ENCODE data around the gene MESP2. TPM values are rescaled to one million over a fixed set of nuclear protein-coding genes. Genes with fewer than 3 reads are reported as not detected.

MESP2 gene
- total and polyA plus RNA-seq, 4 donors, result 0.03 TPM; not detected in 3

DNA sequence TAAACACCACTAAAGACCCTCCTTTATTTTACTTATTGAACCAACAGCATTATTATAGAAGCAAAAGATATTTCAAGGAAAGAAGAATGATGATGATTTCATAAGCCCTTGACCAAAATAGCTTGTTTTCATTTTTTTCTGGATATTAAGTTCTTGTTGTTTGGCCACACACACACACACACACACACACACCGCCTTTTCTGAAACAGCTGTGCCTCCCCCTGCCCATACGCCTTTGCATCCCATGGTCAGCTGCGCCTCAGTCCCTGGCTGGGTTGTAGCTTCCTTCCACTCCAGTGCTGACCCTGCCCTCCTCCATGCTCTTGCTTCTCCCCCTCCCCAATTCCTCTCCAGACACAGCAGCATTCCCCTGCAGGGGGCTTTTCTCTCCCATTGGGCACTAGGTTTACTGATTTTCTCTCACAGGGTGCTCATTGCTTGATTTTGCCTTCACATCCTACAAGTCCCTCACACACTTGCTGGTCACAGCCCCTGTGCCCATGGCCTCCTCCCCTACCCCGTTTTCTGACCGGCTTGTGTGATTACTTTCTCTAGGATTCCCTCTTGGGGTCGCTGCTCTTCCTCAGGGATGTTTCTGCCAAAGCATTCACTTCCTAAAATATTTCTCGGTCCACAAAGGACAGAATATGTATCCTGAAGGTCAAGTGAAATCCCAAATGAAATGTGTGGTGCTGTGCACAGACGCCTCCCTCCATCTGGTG is 43.5 kb upstream of the MESP2 start:
- TF ChIP-seq HNF4G (IDR thresholded peaks at IDR 0.05) (no peak), SP1 (IDR thresholded peaks at IDR 0.05) (no peak), FOXA2 (IDR thresholded peaks at IDR 0.05) (no peak), EGR1 (IDR thresholded peaks at IDR 0.05; ENCODE audit: low read depth in 2 of 2) (no peak), RXRA (IDR thresholded peaks at IDR 0.05) (no peak), HNF4A (conservative IDR thresholded peaks at IDR 0.05) (no peak), YY1 (IDR thresholded peaks at IDR 0.05) (no peak), NR2F2 (IDR thresholded peaks at IDR 0.05) (no peak), FOXA1 (IDR thresholded peaks at IDR 0.05) (no peak), TAF1 (conservative IDR thresholded peaks at IDR 0.05) (no peak), JUND (IDR thresholded peaks at IDR 0.05) (no peak), RAD21 (IDR thresholded peaks at IDR 0.05) (no peak)
- TF ChIP-seq, protein P1, sequence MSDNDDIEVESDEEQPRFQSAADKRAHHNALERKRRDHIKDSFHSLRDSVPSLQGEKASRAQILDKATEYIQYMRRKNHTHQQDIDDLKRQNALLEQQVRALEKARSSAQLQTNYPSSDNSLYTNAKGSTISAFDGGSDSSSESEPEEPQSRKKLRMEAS (IDR thresholded peaks at IDR 0.05), result no peak
- TF ChIP-seq, protein P2, sequence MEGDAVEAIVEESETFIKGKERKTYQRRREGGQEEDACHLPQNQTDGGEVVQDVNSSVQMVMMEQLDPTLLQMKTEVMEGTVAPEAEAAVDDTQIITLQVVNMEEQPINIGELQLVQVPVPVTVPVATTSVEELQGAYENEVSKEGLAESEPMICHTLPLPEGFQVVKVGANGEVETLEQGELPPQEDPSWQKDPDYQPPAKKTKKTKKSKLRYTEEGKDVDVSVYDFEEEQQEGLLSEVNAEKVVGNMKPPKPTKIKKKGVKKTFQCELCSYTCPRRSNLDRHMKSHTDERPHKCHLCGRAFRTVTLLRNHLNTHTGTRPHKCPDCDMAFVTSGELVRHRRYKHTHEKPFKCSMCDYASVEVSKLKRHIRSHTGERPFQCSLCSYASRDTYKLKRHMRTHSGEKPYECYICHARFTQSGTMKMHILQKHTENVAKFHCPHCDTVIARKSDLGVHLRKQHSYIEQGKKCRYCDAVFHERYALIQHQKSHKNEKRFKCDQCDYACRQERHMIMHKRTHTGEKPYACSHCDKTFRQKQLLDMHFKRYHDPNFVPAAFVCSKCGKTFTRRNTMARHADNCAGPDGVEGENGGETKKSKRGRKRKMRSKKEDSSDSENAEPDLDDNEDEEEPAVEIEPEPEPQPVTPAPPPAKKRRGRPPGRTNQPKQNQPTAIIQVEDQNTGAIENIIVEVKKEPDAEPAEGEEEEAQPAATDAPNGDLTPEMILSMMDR (IDR thresholded peaks at IDR 0.05; ENCODE audit: low read depth, low read length, missing input control), result no peak
- TF ChIP-seq, protein P3, sequence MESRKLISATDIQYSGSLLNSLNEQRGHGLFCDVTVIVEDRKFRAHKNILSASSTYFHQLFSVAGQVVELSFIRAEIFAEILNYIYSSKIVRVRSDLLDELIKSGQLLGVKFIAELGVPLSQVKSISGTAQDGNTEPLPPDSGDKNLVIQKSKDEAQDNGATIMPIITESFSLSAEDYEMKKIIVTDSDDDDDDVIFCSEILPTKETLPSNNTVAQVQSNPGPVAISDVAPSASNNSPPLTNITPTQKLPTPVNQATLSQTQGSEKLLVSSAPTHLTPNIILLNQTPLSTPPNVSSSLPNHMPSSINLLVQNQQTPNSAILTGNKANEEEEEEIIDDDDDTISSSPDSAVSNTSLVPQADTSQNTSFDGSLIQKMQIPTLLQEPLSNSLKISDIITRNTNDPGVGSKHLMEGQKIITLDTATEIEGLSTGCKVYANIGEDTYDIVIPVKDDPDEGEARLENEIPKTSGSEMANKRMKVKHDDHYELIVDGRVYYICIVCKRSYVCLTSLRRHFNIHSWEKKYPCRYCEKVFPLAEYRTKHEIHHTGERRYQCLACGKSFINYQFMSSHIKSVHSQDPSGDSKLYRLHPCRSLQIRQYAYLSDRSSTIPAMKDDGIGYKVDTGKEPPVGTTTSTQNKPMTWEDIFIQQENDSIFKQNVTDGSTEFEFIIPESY (IDR thresholded peaks at IDR 0.05), result no peak
- TF ChIP-seq, protein P4, sequence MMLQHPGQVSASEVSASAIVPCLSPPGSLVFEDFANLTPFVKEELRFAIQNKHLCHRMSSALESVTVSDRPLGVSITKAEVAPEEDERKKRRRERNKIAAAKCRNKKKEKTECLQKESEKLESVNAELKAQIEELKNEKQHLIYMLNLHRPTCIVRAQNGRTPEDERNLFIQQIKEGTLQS (IDR thresholded peaks at IDR 0.05), result no peak
- Histone ChIP-seq H3K9ac (ENCODE audit: low read depth in 1 of 2, low read length in 2 of 2) (no peak overlapping the region), H3K36me3 (ENCODE audit: control insufficient read depth in 4 of 4, insufficient read depth in 3 of 4, low read depth in 1 of 4, low read length in 3 of 4) (no peaks in the 10 kb centered on the region), H3K27ac (ENCODE audit: low read depth in 1 of 2, low read length in 2 of 2) (no peak overlapping the region), H3K27me3 (ENCODE audit: control insufficient read depth in 4 of 4, insufficient read depth in 4 of 4, low read length in 3 of 4) (no peaks in the 10 kb centered on the region), H3K4me1 (ENCODE audit: control insufficient read depth in 4 of 4, insufficient read depth in 4 of 4, low read length in 3 of 4) (no peaks in the 10 kb centered on the region), H3K9me3 (ENCODE audit: control insufficient read depth in 4 of 4, low read length in 3 of 4) (no peaks in the 10 kb centered on the region), H3K4me3 (ENCODE audit: low read depth in 1 of 3, low read length in 3 of 3) (no peak overlapping the region)
- no peak for DNase-seq (ENCODE audit: low spot score)
- WGBS, result 75% methylated on average over 8 of the region's 8 CpGs

DNA sequence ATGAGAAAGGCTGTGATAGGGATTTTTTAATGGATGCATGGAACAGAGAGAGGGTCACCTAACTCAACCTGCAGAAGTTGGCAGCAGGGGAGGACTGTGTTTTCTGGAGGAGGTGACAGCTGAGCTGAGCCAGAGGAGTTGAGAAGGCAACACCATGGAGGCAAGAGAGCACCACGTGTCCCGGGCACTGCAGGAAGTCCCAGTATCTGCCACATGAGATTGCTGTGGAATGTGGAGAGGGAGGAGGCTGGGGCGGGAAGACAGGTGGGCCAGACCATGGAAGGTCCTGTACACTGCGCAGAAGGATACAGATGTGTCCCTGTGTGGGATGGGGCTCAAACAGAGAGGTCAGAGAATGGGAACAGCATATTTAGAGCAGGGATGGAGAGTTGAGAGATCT is 40.4 kb upstream of the MESP2 start:
- no peak for DNase-seq (ENCODE audit: low spot score)
- peaks cover 0 to 3% (median 0%) of the 10 kb centered on the region in 4 donors for H3K4me1 ChIP-seq (ENCODE audit: control insufficient read depth in 4 of 4, insufficient read depth in 4 of 4, low read length in 3 of 4)
- no peaks in the 10 kb centered on the region for H3K9me3 ChIP-seq (ENCODE audit: control insufficient read depth in 4 of 4, low read length in 3 of 4)
- H3K9ac ChIP-seq (ENCODE audit: low read depth in 1 of 2, low read length in 2 of 2), result no peak overlapping the region
- no peaks in the 10 kb centered on the region for H3K36me3 ChIP-seq (ENCODE audit: control insufficient read depth in 4 of 4, insufficient read depth in 3 of 4, low read depth in 1 of 4, low read length in 3 of 4)
- 71% methylated on average over 4 of the region's 4 CpGs for WGBS
- no peaks in the 10 kb centered on the region for H3K27me3 ChIP-seq (ENCODE audit: control insufficient read depth in 4 of 4, insufficient read depth in 4 of 4, low read length in 3 of 4)
- H3K27ac ChIP-seq (ENCODE audit: low read depth in 1 of 2, low read length in 2 of 2), result no peak overlapping the region
- H3K4me3 ChIP-seq (ENCODE audit: low read depth in 1 of 3, low read length in 3 of 3), result no peak overlapping the region
- TF ChIP-seq, protein P2 (IDR thresholded peaks at IDR 0.05; ENCODE audit: low read depth, low read length, missing input control), result no peak
- TF ChIP-seq, protein P3 (IDR thresholded peaks at IDR 0.05), result no peak
- TF ChIP-seq JUND (IDR thresholded peaks at IDR 0.05) (no peak), GABPA (IDR thresholded peaks at IDR 0.05 in 1 of 2, conservative IDR thresholded peaks at IDR 0.05 in 1 of 2) (no peak), HNF4G (IDR thresholded peaks at IDR 0.05) (no peak), FOXA1 (IDR thresholded peaks at IDR 0.05) (no peak), SP1 (IDR thresholded peaks at IDR 0.05) (no peak), FOXA2 (IDR thresholded peaks at IDR 0.05) (no peak), YY1 (IDR thresholded peaks at IDR 0.05) (no peak), RXRA (IDR thresholded peaks at IDR 0.05) (no peak), EGR1 (IDR thresholded peaks at IDR 0.05; ENCODE audit: low read depth in 2 of 2) (no peak)
- TF ChIP-seq, protein P1 (IDR thresholded peaks at IDR 0.05), result no peak
- TF ChIP-seq, protein P5, sequence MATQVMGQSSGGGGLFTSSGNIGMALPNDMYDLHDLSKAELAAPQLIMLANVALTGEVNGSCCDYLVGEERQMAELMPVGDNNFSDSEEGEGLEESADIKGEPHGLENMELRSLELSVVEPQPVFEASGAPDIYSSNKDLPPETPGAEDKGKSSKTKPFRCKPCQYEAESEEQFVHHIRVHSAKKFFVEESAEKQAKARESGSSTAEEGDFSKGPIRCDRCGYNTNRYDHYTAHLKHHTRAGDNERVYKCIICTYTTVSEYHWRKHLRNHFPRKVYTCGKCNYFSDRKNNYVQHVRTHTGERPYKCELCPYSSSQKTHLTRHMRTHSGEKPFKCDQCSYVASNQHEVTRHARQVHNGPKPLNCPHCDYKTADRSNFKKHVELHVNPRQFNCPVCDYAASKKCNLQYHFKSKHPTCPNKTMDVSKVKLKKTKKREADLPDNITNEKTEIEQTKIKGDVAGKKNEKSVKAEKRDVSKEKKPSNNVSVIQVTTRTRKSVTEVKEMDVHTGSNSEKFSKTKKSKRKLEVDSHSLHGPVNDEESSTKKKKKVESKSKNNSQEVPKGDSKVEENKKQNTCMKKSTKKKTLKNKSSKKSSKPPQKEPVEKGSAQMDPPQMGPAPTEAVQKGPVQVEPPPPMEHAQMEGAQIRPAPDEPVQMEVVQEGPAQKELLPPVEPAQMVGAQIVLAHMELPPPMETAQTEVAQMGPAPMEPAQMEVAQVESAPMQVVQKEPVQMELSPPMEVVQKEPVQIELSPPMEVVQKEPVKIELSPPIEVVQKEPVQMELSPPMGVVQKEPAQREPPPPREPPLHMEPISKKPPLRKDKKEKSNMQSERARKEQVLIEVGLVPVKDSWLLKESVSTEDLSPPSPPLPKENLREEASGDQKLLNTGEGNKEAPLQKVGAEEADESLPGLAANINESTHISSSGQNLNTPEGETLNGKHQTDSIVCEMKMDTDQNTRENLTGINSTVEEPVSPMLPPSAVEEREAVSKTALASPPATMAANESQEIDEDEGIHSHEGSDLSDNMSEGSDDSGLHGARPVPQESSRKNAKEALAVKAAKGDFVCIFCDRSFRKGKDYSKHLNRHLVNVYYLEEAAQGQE (IDR thresholded peaks at IDR 0.05), result no peak

All from liver (tissue), 9 donors.